Stimulated activated CD4-positive, alpha-beta T cell treated with anti-CD3 and anti-CD28 coated beads, TNF-alpha, amount 100 ng/mL, for 4 hours (primary cell): Measurements from ENCODE around the gene CLEC10A.
"Not testable (repeated sequence)": the region's sequence is repeated elsewhere in the genome, so short reads cannot be mapped to it uniquely, and the experiment has no call there.

Experiments used
- DNase-seq, 3 experiments: peaks; one replicate each; pipeline ENCODE4 v3.0.0-alpha.2; 2020; ENCODE audit warnings: low read depth in 3 of 3

CLEC10A gene

DNA sequence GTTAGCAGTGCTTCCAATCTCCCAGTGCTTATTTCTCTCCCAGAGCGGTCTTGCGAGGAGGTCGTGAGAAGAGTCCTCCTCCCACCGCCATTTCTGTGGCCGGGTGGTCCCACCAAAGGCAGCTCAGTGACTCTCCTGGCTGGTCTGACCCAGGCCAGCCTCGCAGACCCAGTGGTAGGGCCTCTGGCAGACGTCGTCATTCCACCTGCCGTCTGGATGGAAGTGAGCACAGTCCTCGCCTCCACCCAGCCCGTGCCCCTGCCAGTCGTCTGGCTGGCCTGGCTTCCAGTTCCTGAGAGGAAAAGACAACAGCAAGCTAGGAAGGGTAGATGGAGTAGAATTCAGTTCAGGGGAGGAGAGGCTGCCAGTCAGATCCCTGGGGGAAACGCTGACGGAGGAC lies 5.1 kb downstream of the CLEC10A start:
- no peak for DNase-seq

DNA sequence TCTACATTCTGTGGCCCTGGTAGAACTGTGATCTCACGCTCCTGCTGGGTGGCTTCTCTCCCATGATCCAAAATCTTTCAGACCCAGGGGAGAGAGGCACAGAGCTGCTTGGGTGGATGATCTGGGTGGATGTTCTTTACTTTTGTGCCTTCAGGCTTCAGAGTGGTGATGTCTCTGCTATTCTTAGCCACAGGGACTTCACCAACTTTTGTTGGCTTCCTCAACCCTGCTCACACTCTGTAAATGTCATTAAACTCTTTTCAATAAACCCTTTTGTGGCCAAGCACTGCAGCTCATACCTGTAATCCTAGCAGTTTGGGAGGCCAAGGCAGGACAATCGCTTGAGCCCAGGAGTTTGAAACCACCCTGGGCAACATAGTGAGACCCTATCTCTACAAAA lies 7.6 kb downstream of the CLEC10A start:
- no peak for DNase-seq

DNA sequence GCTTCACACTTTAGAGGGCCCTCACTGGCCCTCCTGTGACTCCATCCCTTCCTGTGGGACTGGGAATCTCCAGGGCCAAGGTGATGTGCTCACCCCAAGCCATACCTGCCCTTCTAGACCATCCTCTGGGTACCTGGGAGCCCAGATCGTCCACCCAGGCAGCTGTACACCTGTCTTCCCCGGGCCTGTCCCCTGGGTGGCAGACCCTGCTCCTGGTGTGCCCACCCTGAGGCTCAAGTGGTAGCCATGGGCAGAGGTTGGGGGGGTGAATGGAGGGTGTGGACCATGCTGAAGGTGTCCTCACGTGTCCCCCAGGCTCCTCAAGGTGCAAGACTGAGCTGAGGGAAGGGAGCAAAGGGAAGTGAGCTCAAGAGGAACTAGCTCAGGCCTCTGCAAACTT lies 9.3 kb downstream of the CLEC10A start:
- DNase-seq, result no peak

- no peak for DNase-seq
These were observed 11.8 kb downstream of the CLEC10A start for GRCh38 chr17:7068268-7068667.

DNA sequence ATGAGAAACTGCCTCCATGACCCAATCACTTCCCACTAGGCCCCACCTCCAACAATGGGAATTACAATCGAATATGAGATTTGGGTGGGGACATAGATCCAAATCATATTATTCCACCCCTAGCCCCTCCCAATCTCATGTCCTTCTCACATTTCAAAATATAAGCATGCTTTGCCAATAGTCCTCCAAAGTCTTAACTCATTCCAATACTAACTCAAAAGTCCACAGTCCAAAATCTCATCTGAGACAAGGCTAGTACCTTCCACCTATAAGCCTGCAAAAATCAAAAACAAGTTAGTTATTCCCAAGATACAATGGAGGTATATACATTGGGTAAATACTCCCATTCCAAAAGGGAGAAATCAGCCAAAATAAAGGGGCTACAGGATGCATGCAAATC lies 12.9 kb downstream of the CLEC10A start:
- no peak for DNase-seq

GRCh38 chr17:7064261-7064660 lies 15.8 kb downstream of the CLEC10A start:
- DNase-seq, result no peak

DNA sequence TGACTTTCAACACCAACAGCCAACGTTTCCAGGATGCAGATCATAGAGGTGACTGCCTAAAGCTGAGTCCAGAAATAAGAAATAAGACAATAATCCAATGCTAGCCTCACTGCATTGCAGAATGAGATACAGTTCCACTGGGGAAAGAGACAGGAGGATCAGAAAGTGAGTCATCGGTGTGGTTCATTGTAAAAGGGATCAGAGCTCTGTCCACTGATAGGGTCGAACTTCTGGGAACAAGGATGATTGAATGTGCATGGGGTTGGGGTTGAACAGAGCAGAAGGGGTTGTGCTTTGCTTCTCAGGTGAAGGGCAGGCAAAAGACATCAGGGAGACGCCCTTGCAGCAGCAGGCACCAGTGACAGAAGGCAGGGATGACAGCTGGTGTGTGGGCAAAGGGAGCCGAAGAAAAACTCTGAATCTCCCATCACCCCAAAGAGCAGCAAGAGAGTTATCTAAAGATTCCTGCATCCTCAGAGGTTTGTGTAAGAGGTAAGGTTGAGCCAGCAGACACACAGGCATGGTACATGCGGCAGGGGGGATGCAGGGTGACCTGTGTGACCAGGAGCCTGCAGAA lies 16.4 kb downstream of the CLEC10A start:
- DNase-seq, result no peak

DNA sequence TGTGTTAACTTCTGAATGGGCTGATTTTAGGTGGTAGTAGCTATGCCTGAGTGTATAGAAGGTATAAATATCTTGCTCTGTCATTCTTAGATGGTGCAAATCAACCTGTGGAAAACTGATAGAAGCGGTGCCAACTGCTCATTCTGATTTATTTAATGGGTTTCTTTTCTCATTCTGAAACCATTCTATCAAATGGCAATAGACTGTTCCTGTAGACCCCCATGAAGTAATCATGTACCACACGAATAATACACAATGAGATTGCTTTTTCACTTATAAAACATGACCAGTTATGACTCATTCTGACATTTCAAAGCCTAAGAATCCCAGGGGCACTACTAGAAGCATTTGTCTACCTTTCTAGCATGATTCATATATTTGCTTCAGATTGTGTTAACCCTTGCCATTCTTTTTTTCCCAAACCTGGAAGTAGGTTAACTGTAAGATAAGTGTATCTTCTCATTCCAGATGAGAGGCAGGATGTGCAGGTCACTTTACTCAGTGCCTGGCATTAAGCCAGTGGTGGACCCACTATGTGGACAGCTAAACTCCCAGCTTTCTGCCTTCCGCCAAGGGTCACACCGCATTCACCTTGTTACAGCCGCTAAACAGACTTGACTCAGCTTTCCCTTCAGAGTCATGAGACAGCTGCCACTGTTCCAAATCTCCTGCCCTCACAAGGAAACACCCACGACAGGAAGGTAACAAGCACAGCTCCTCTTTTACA lies 19.7 kb downstream of the CLEC10A start:
- DNase-seq, result no peak

DNA sequence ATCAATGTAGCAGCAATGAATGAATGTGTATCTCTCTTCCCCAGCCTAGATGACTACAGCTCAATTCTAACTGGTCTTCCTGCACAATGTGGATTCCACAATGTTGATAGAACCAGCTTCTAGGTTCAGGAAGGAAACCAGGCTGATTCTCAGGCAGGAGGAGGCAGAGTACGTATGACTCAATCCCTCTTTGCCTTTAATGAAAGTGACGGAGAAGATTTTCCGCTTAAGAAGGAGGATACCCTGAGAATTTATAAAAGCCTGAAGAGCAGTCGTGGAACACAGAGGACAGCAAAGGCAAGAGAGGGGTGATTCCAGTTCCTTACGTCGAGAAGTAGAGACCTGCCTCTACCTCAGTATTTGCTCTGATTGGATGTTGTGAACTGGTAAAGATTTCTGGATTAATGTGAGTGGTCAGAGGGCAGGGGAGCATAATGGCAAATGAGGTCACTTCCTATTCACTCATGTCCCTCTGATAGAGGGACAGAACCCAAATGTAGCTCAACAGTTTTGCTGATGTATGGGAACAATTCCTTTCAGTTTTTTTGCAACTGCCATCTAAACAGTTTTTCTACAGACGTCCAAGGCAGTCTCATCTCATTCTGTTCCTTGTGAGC lies 21.1 kb downstream of the CLEC10A start:
- no peak for DNase-seq

GRCh38 chr17:7056386-7056785 lies 23.7 kb downstream of the CLEC10A start:
- DNase-seq, result no peak

- not testable (repeated sequence) for DNase-seq
These were observed 29.5 kb downstream of the CLEC10A start for GRCh38 chr17:7050583-7050982.

DNA sequence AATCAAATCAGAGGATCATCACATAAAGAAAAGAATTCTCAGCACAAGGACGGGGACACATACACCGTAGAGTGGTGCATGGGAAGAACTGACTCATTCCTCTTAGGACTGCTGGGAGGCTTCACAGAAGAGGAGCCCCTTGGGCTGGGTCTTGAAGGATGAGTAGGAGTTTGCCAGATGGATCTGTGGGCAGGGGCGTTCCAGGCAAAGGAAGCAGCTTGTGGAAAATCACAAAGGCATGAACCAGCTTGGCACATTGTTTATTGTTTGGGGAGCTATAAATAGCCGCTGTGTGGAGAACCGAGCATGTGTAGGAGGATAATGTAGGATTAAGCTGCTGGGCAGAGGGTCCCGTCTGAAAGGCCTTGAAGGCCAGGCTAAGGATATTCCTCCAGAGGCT lies 31.1 kb downstream of the CLEC10A start:
- DNase-seq, result no peak

- no peak for DNase-seq
These were observed 32.5 kb downstream of the CLEC10A start for GRCh38 chr17:7047566-7047965.

GRCh38 chr17:7046725-7047397 lies 33.2 kb downstream of the CLEC10A start:
- peak in 1 of 3 experiments; percentile 58 for DNase-seq

DNA sequence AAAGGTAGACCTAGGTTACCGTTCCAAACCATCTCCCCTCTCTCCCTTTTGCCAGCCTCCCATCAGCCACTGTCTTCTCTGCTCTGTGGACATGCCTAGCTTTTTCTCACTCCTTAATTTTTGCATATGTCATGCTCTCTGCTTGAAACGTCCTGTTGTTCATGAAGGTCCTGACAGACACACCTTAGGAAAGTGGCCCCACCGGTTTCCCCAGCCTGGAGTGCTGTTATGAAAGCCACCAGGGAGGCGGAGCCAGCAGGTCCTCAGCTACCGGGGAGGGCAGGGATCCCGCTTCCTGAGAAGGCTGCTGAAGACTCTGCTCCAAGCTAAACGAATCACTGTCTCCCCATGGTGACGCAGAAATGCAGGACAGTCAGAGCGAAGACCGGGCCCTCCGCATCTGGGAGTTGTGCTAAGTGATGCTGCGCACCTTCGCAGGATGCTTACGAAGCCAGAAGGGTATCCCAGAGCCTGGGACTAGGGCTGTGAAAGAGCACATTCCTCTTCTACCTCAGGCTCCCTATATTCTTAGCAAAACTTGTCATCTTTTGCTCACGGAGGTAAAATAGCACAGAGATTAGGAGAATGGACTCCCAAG lies 33.8 kb downstream of the CLEC10A start:
- no peak for DNase-seq

- no peak for DNase-seq
These were observed 34.4 kb downstream of the CLEC10A start for GRCh38 chr17:7045492-7046126.

DNA sequence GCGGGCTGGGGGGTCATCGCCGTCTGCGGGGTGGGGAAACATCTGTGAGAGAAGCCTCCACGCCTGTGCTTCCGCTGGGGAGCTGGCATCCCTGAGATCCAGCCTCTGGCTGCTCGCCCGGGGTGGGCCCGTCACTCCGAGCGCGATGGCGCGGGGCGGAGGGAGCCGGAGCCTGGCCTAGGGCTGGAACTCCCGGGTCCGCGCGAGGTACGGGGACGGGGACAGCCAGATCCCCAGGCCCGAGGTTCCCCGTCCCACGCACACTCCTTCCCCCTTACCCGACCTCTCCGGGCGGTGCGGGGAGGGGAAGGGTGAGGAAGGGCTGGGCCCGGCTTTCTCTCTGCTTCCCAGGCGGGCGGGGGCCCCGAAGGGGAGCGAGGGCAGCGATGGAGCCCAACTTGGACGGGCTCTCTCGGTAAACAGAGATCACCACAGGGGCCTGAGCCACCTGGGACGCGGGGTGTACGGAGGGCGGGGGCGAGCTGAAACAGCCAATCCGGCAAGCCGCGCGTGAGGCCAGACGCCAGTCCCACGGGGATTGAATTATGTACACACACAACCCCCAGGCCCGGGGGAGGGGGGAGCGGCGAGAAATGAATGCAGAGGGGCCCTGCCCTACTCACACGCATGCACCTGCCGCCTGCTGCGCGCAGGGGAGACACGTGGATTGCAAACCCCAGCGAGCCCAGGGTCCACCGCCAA lies 36.4 kb downstream of the CLEC10A start, which contains the start of gene SLC16A11:
Gene SLC16A11 (minus strand): TSS at position 596 of the 702 bp plus-strand sequence. CDS start 579 bp downstream, at position 17.
- DNase-seq, result no peak

DNA sequence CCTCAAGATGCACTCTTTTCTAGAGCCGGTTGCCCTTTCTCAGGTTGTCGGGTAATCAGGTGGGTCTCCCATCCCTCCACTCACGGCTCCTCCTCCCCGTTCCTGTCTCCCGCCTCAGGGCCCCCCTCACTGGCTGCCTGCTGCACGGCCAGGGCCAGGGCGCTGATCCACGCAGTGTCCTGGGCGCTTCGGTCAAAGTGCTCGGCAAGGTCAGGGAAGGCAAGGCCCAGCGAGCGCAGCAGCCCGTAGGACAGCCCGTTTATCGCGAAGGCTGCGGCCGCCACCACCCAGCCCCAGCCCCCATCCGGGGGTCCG lies 36.9 kb downstream of the CLEC10A start:
- no peak for DNase-seq

DNA sequence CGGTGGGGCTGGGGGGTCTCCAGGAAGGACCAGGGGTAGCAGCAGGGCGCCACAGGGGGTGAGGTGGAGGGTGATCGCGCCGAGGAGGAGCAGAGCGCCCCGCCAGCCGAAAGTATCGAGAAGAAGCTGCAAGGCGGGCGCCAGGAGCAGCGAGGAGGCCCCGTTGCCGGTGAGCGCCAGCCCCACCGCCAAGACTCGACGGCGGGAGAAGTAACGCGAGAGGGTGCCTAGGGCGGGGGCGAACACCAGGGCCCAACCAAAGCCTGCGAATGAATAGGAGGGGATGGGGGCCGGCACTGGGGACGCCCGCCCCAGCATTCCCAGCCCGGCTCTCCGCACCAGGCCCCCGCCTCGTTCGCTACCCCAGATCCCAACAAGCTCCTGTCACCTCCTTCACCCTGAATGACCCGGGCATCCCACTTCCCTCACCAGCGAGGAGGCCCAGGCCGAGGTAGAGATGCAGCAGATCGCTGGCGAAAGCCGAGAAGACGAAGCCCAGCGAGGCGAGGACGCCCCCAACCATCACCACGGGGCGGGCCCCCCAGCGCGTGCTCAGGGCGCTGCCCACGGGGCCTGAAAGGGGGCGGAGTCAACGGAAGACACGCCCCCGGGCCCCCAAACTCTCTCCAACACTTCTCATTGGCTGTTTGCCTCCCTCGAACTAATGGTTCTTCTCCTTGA lies 37.4 kb downstream of the CLEC10A start:
- DNase-seq, result no peak

GRCh38 chr17:7041607-7042500 lies 38.2 kb downstream of the CLEC10A start:
- no peak for DNase-seq
